HFFc6 (cell line): ENCODE data around the gene POLE. TPM values are rescaled to one million over a fixed set of nuclear protein-coding genes. Genes with fewer than 3 reads are reported as not detected.
"Not testable (repeated sequence)": the region's sequence is repeated elsewhere in the genome, so short reads cannot be mapped to it uniquely, and the experiment has no call there.

Experiments
- DNase-seq: peaks from one replicate; pipeline ENCODE4 v3.0.0-alpha.2; 2018
- H3K27ac Mint-ChIP-seq: 2 replicates; pipeline ENCODE4 v1.8.0; 2020; ENCODE audit warnings: mild to moderate bottlenecking, mixed read lengths
- H3K27me3 Mint-ChIP-seq: 2 replicates; pipeline ENCODE4 v1.8.0; 2021; ENCODE audit warnings: mild to moderate bottlenecking, moderate library complexity, mixed read lengths; ENCODE audit not compliant: insufficient read depth
- H3K36me3 Mint-ChIP-seq: 2 replicates; pipeline ENCODE4 v1.8.0; 2021; ENCODE audit warnings: low read depth, mixed read lengths
- H3K4me1 Mint-ChIP-seq: 2 replicates; pipeline ENCODE4 v1.8.0; 2020; ENCODE audit warnings: low read depth, mixed read lengths
- H3K4me3 Mint-ChIP-seq: 2 replicates; pipeline ENCODE4 v1.8.0; 2020; ENCODE audit warnings: mild to moderate bottlenecking, moderate library complexity, mixed read lengths
- H3K9me3 Mint-ChIP-seq: 2 replicates; pipeline ENCODE4 v1.8.0; 2020; ENCODE audit warnings: mild to moderate bottlenecking, mixed read lengths
- CTCF ChIP-seq: fragments of 200-600 bp; sonication (generic); IDR thresholded peaks from 2 replicates; pipeline ENCODE4 v1.5.0; 2021; ENCODE audit warnings: antibody characterized with exemption, mild to moderate bottlenecking
- total RNA-seq, 6 experiments: library from RNA; stranded (reverse); fragmentation: NEBNext Ultra II Directional; extraction: Animal tissue kit (Norgen Biotek cat#: 25700); gene quantifications; 2 replicates in 1 of 6; 3 replicates in 5 of 6; pipeline ENCODE4 v1.2.3, GENCODE V29; 2021

Gene POLE
- total RNA-seq, 6 experiments from 2014 or later = 19.4 to 35.5 (median 29.3) TPM

- Mint-ChIP-seq H3K4me3 (peak overlapping the region; percentile 11; the same call in 1 of the 2 replicates), H3K27me3 (peaks cover 3% of the 10 kb centered on the region; the same call in 1 of the 2 replicates), H3K27ac (peak overlapping the region; percentile 56), H3K4me1 (peaks cover 15% of the 10 kb centered on the region), H3K9me3 (no peaks in the 10 kb centered on the region), H3K36me3 (peaks cover 32% of the 10 kb centered on the region)
- no peak for TF ChIP-seq CTCF
- peak; percentile 48 for DNase-seq
Measured at GRCh38 chr12:132700212-132700822, 13.2 kb upstream of the POLE start.

DNA sequence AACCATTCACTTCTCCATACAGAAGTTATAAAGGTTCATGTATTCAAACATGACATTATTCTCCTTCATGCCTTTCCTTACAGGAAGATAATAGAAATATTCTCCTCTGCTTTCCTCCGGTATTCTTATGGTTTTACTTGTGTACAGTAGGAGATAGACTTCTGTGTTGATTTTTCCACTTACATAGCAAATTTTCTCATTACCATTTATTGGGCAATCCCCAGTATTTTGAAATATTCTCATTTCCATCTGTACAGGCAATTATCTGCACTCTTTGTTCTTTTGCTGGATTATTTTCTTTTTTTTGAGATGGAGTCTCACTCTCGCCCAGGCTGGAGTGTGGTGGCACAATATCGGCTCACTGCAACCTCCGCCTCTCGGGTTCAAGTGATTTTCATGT is 11.2 kb upstream of the POLE start:
- Mint-ChIP-seq H3K4me1 (peaks cover 15% of the 10 kb centered on the region), H3K9me3 (no peaks in the 10 kb centered on the region), H3K36me3 (peaks cover 25% of the 10 kb centered on the region), H3K27me3 (peaks cover 3% of the 10 kb centered on the region; the same call in 1 of the 2 replicates), H3K4me3 (no peak overlapping the region), H3K27ac (no peak overlapping the region)
- DNase-seq = no peak
- TF ChIP-seq CTCF = no peak

DNA sequence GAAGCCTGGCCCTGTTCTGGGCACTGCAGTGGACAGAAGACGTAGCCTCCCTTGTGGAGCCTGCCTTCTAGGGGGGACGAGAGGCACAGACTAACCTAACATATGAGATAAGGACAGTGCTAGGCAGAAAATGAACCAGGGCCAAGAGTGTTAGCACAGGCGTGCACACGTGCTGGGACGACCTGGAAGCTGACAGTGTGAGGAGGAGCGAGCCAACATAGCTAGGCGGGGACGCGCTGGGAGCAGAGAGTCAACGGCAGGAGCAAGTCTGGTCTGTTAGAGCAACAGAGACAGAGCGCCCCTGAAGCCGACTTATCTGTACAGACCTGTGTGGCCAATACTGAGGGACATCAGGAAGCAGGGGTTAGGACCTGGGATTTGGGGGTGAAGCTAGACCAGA is 8.3 kb upstream of the POLE start:
- Mint-ChIP-seq H3K4me1 (peaks cover 8% of the 10 kb centered on the region), H3K27me3 (no peaks in the 10 kb centered on the region), H3K9me3 (no peaks in the 10 kb centered on the region), H3K36me3 (peaks cover 15% of the 10 kb centered on the region), H3K27ac (no peak overlapping the region), H3K4me3 (no peak overlapping the region)
- no peak for TF ChIP-seq CTCF
- DNase-seq = no peak

DNA sequence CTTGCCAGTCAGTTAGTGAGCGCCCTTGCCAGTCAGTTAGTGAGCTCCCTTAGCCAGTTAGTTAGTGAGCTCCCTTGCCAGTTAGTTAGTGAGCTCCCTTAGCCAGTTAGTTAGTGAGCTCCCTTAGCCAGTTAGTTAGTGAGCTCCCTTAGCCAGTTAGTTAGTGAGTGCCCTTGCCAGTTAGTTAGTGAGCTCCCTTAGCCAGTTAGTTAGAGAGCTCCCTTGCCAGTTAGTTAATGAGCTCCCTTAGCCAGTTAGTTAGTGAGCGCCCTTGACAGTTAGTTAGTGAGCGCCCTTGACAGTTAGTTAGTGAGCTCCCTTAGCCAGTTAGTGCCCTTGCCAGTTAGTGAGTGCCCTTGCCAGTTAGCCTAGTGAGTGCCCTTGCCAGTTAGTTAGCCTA is 7.7 kb upstream of the POLE start:
- H3K36me3 Mint-ChIP-seq = peaks cover 11% of the 10 kb centered on the region; the same call in 1 of the 2 replicates
- not testable (repeated sequence) for H3K9me3 Mint-ChIP-seq, H3K4me3 Mint-ChIP-seq, H3K27ac Mint-ChIP-seq, H3K4me1 Mint-ChIP-seq, DNase-seq, H3K27me3 Mint-ChIP-seq

DNA sequence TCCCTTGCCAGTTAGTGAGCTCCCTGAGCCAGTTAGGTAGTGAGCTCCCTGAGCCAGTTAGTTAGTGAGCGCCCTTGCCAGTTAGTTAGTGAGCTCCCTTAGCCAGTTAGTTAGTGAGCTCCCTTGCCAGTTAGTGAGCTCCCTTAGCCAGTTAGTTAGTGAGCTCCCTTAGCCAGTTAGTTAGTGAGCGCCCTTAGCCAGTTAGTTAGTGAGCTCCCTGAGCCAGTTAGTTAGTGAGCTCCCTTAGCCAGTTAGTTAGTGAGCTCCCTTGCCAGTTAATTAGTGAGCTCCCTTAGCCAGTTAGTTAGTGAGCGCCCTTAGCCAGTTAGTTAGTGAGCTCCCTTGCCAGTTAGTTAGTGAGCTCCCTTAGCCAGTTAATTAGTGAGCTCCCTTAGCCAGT is 4.9 kb upstream of the POLE start:
- H3K27ac Mint-ChIP-seq, H3K9me3 Mint-ChIP-seq, DNase-seq, H3K27me3 Mint-ChIP-seq, H3K4me1 Mint-ChIP-seq, H3K36me3 Mint-ChIP-seq, H3K4me3 Mint-ChIP-seq: not testable (repeated sequence)

DNA sequence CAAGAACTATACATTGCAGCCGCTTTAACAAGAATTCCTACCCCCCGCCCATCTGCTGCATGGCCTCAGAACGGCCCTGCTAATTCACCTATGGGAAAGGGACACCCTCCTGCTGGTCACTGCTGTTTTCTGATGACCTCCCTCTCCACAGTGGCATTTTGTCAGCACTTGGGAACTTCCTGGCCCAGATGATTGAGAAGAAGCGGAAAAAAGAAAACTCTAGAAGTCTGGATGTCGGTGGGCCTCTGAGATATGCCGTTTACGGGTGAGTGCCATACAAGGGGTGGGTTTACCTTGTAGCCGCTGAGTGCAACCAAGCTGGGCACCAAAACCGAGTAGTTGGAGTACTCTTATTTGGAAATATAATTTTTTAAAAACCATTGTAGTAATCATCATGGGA is 3.0 kb upstream of the POLE start:
- Mint-ChIP-seq H3K4me3 (no peak overlapping the region), H3K27ac (no peak overlapping the region), H3K36me3 (peaks cover 8% of the 10 kb centered on the region; the same call in 1 of the 2 replicates), H3K4me1 (peaks cover 11% of the 10 kb centered on the region), H3K27me3 (no peaks in the 10 kb centered on the region; the same call in none of the 2 replicates), H3K9me3 (no peaks in the 10 kb centered on the region)
- DNase-seq = no peak
- TF ChIP-seq CTCF = no peak
